ENCODE data around the gene TRIM73. TPM values are rescaled to one million over a fixed set of nuclear protein-coding genes. Genes with fewer than 3 reads are reported as not detected.
"Not testable (repeated sequence)": the region's sequence is repeated elsewhere in the genome, so short reads cannot be mapped to it uniquely, and the experiment has no call there.

Gene TRIM73
- total and polyA plus RNA-seq, 4 experiments from 2014 or later, result 0.15 to 30.5 (median 13.9) TPM

DNA sequence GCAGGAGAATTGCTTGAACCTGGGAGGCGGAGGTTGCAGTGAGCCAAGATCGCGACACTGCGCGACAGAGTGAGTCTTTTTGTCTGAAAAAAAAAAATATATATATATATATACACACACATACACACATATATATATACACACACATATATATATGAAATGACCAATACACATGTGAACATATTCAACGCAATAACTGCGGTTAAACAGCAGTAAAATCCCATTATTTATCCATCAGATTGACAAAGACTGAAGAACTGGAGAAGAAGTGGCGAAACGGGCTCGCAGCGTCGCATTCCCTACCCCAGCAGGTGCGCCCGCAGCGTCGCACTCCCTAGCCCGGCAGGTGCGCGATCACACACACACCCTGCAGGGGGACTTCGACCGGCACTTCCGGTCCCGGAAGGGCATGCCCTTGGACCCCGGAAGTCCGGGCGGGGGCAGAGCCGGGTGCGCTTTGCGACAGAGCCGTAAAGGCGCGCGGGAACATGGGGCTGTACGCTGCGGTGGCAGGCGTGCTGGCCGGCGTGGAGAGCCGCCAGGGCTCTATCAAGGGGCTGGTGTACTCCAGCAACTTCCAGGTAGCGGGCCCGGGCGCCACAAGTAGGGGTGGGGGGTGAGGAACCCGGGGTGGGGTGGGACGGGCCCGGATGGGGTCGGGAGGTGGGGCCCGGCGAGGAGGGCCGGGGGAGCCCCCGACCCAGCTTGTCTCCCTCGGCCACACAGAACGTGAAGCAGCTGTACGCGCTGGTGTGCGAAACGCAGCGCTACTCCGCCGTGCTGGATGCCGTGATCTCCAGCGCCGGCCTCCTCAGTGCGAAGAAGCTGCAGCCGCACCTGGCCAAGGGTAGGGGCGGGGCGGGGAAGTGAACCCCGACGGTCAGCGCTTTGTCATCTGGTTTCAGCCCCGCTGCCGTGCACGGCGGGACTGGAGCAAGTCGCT, 14.7 kb downstream of the TRIM73 start:
- Mint-ChIP-seq H3K4me3 (peak overlapping the region; percentile 69 to 87 (median 79)), H3K27ac (peak overlapping the region in 5 of 7 donors; percentile 41 to 84 (median 52))
- H3K4me3 ChIP-seq (ENCODE audit: low read length in 2 of 2); H3K4me1 ChIP-seq (ENCODE audit: insufficient read depth, low read length); H3K36me3 Mint-ChIP-seq; H3K36me3 ChIP-seq (ENCODE audit: insufficient read depth, low read length); H3K27me3 ChIP-seq (ENCODE audit: insufficient read depth, low read length); H3K27ac ChIP-seq (ENCODE audit: low read depth, low read length); intact Hi-C loops (cut with micrococcal nuclease); H3K9me3 ChIP-seq (ENCODE audit: control insufficient read depth in 1 of 2, low read length in 2 of 2); H3K4me1 Mint-ChIP-seq; CTCF ChIA-PET (ENCODE audit: partially characterized antibody); H3K9me3 Mint-ChIP-seq; POLR2A ChIA-PET (ENCODE audit: partially characterized antibody); H3K27me3 Mint-ChIP-seq: not testable (repeated sequence)
- DNase-seq, result peak; percentile 20 to 46 (median 31)

DNA sequence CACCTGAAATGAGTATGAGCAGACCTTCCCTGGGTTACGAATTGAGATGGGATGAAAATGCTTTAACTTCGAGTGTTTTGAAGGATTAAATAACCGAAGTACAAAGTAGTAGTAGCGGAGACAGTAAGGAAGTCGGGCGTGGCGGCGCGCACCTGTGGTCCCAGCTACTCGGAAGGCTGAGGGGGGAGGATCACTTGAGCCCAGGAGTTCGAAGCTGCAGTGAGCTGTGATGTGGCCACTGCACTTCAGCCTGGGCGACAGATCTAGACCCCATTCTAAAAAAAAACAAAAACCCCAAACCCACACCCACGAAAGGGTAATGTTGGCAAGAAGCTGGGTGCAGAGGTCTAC, 15.4 kb downstream of the TRIM73 start:
- H3K9me3 Mint-ChIP-seq; H3K36me3 ChIP-seq (ENCODE audit: insufficient read depth, low read length); H3K27me3 ChIP-seq (ENCODE audit: insufficient read depth, low read length); H3K4me1 Mint-ChIP-seq; H3K4me1 ChIP-seq (ENCODE audit: insufficient read depth, low read length); H3K4me3 ChIP-seq (ENCODE audit: low read length in 2 of 2); intact Hi-C loops (cut with micrococcal nuclease); H3K9me3 ChIP-seq (ENCODE audit: control insufficient read depth in 1 of 2, low read length in 2 of 2); H3K36me3 Mint-ChIP-seq; H3K27ac ChIP-seq (ENCODE audit: low read depth, low read length); H3K27me3 Mint-ChIP-seq; CTCF ChIA-PET (ENCODE audit: partially characterized antibody); POLR2A ChIA-PET (ENCODE audit: partially characterized antibody); H3K4me3 Mint-ChIP-seq; H3K27ac Mint-ChIP-seq; DNase-seq: not testable (repeated sequence)

DNA sequence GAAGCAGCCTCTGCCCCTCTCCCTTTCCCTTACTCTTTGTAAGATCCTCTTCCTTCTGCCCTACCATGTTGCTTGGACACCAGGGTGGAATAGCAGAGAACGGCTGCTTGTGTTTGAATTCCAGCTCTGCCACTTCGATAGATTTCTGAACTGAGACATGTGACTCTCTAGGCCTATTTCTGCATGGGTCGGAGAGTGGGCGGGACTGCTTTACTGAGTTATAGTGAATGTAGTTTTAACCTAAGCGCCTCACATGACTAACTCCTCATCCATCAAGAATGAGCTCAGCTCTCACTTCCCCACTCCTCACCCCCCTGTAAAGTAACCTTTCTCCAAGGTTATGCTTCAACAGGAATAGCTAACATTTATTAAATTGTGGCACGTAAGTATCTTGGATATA, 18.8 kb downstream of the TRIM73 start:
- H3K36me3 Mint-ChIP-seq; H3K9me3 Mint-ChIP-seq; H3K4me3 Mint-ChIP-seq; H3K27me3 ChIP-seq (ENCODE audit: insufficient read depth, low read length); H3K27ac Mint-ChIP-seq; CTCF ChIA-PET (ENCODE audit: partially characterized antibody); H3K27ac ChIP-seq (ENCODE audit: low read depth, low read length); DNase-seq; H3K9me3 ChIP-seq (ENCODE audit: control insufficient read depth in 1 of 2, low read length in 2 of 2); H3K4me1 ChIP-seq (ENCODE audit: insufficient read depth, low read length); intact Hi-C loops (cut with micrococcal nuclease); POLR2A ChIA-PET (ENCODE audit: partially characterized antibody); H3K36me3 ChIP-seq (ENCODE audit: insufficient read depth, low read length); H3K4me1 Mint-ChIP-seq; H3K4me3 ChIP-seq (ENCODE audit: low read length in 2 of 2); H3K27me3 Mint-ChIP-seq: not testable (repeated sequence)

DNA sequence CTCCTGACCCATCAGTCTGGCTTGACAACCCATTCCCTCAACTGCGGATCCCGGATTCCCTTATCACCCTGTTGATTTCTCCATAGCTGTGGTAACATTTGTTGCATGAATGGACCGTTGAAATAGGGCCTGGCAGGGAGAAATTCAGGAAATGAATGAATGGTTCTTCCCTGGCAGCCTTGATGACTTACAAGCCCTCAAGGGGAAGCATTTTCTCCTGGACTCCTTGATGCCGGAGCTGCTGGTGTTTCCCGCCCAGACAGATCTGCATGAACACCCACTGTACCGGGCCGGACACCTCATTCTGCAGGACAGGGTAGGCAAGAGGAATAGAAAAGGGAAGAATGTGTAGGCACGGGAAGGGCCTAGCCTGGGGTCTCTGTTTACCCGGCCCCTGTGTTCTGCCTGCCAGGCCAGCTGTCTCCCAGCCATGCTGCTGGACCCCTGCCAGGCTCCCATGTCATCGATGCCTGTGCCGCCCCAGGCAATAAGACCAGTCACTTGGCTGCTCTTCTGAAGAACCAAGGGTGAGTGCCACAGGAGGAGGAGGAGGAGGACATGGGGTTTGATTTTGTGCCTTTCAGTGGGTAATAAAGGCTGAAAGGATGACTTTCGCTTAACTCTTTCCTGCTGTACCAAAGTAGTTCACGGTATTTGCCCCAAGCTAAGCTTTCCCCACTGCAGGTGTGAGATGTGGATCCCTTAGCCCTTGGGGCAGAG, 19.4 kb downstream of the TRIM73 start:
- H3K4me1 ChIP-seq (ENCODE audit: insufficient read depth, low read length); H3K27ac ChIP-seq (ENCODE audit: low read depth, low read length); H3K27me3 ChIP-seq (ENCODE audit: insufficient read depth, low read length); CTCF ChIA-PET (ENCODE audit: partially characterized antibody); H3K4me1 Mint-ChIP-seq; DNase-seq; H3K36me3 ChIP-seq (ENCODE audit: insufficient read depth, low read length); H3K36me3 Mint-ChIP-seq; POLR2A ChIA-PET (ENCODE audit: partially characterized antibody); H3K4me3 Mint-ChIP-seq; H3K27me3 Mint-ChIP-seq; H3K9me3 Mint-ChIP-seq; intact Hi-C loops (cut with micrococcal nuclease); H3K4me3 ChIP-seq (ENCODE audit: low read length in 2 of 2); H3K9me3 ChIP-seq (ENCODE audit: control insufficient read depth in 1 of 2, low read length in 2 of 2): not testable (repeated sequence)
- H3K27ac Mint-ChIP-seq, result peak overlapping the region in 1 of 7 donors; percentile 10

DNA sequence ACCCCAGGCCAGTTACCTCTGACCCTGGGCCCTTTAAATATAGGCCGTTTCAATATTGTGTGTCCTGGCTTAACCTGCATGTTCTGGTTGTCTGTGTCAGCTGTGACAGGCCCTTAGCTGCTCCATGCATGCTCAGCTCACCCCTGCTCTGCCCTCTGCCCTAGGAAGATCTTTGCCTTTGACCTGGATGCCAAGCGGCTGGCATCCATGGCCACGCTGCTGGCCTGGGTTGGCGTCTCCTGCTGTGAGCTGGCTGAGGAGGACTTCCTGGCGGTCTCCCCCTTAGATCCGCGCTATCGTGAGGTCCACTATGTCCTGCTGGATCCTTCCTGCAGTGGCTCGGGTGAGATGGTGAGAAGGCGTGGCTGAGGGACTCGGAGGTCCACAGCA, 20.0 kb downstream of the TRIM73 start:
- H3K27ac Mint-ChIP-seq, result peak overlapping the region in 1 of 7 donors; percentile 48
- intact Hi-C loops (cut with micrococcal nuclease), result not testable (repeated sequence)

DNA sequence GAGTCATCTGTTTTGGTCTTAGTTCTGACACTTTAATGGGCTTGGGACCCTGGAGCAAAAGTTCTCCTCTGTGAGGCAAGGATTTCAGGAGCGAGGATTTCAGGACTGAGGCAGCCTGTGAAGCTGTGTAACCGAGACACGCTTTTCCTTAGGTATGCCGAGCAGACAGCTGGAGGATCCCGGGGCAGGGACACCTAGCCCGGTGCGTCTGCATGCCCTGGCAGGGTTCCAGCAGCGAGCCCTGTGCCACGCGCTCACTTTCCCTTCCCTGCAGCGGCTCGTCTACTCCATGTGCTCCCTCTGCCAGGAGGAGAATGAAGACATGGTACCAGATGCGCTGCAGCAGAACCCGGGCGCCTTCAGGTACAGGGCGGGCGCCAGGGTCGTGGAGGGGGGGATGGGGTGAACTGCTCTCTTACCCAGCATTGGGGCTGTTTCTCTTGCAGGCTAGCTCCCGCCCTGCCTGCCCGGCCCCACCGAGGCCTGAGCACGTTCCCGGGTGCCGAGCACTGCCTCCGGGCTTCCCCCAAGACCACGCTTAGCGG, 20.5 kb downstream of the TRIM73 start:
- H3K27me3 Mint-ChIP-seq; CTCF ChIA-PET (ENCODE audit: partially characterized antibody); intact Hi-C loops (cut with micrococcal nuclease); H3K27me3 ChIP-seq (ENCODE audit: insufficient read depth, low read length); POLR2A ChIA-PET (ENCODE audit: partially characterized antibody); H3K9me3 Mint-ChIP-seq; H3K36me3 Mint-ChIP-seq; H3K27ac ChIP-seq (ENCODE audit: low read depth, low read length); H3K36me3 ChIP-seq (ENCODE audit: insufficient read depth, low read length); H3K4me1 Mint-ChIP-seq; H3K4me1 ChIP-seq (ENCODE audit: insufficient read depth, low read length); H3K4me3 Mint-ChIP-seq; DNase-seq; H3K9me3 ChIP-seq (ENCODE audit: control insufficient read depth in 1 of 2, low read length in 2 of 2); H3K4me3 ChIP-seq (ENCODE audit: low read length in 2 of 2): not testable (repeated sequence)
- peak overlapping the region in 1 of 7 donors; percentile 48 for H3K27ac Mint-ChIP-seq

More for the DNA sequence above, 20.0 kb downstream of the TRIM73 start:
- H3K9me3 Mint-ChIP-seq; H3K27ac ChIP-seq (ENCODE audit: low read depth, low read length); H3K4me1 Mint-ChIP-seq; H3K9me3 ChIP-seq (ENCODE audit: control insufficient read depth in 1 of 2, low read length in 2 of 2); H3K36me3 ChIP-seq (ENCODE audit: insufficient read depth, low read length); DNase-seq; H3K4me3 ChIP-seq (ENCODE audit: low read length in 2 of 2); H3K27me3 Mint-ChIP-seq; CTCF ChIA-PET (ENCODE audit: partially characterized antibody); H3K27me3 ChIP-seq (ENCODE audit: insufficient read depth, low read length); H3K4me1 ChIP-seq (ENCODE audit: insufficient read depth, low read length); POLR2A ChIA-PET (ENCODE audit: partially characterized antibody); H3K4me3 Mint-ChIP-seq; H3K36me3 Mint-ChIP-seq: not testable (repeated sequence)

DNA sequence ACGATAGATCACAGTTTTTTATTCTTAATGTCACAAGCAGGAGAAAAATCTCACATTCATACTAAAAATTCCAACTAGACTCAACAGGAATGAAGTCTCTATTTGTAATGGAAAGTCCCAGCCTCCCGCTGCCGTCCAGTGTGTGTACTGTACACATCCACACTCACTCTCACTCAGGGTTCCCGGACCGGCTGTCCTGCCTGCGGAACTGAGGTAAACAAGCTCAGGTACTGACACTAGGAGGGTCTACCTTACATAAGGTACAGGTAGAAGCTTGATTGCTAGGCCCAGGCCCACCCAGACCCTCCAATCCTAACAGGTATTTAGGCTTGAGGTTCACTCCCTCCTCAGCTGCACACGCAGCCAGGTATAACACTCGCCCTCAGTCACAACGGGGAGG, 21.4 kb downstream of the TRIM73 start:
- H3K9me3 ChIP-seq (ENCODE audit: control insufficient read depth in 1 of 2, low read length in 2 of 2); H3K27ac Mint-ChIP-seq; H3K27ac ChIP-seq (ENCODE audit: low read depth, low read length); H3K4me1 ChIP-seq (ENCODE audit: insufficient read depth, low read length); CTCF ChIA-PET (ENCODE audit: partially characterized antibody); H3K9me3 Mint-ChIP-seq; intact Hi-C loops (cut with micrococcal nuclease); H3K4me3 ChIP-seq (ENCODE audit: low read length in 2 of 2); POLR2A ChIA-PET (ENCODE audit: partially characterized antibody); DNase-seq; H3K36me3 ChIP-seq (ENCODE audit: insufficient read depth, low read length); H3K27me3 ChIP-seq (ENCODE audit: insufficient read depth, low read length); H3K4me3 Mint-ChIP-seq; H3K27me3 Mint-ChIP-seq; H3K4me1 Mint-ChIP-seq: not testable (repeated sequence)
- peaks cover 4 to 13% of the 10 kb centered on the region in 2 donors for H3K36me3 Mint-ChIP-seq
